Liver (tissue), 9 donors: ENCODE measurements around the gene BCL2L11. TPM values are rescaled to one million over a fixed set of nuclear protein-coding genes. Genes with fewer than 3 reads are reported as not detected.

Source experiments
- DNase-seq: peaks from one replicate; pipeline ENCODE4 v3.0.0-alpha.2; 2017; ENCODE audit warnings: low spot score
- H3K27ac ChIP-seq, 2 donors: one replicate each; pipeline ENCODE4 v1.7.0; 2013; ENCODE audit warnings: inconsistent platforms in 2 of 2, low read length in 2 of 2, control low read depth in 1 of 2, low read depth in 1 of 2, mild to moderate bottlenecking in 1 of 2
- H3K27me3 ChIP-seq, 4 donors: one replicate each; pipeline versions ENCODE4 v1.6.1 to v1.7.0; 2013; ENCODE audit warnings: low read length in 3 of 4, inconsistent platforms in 1 of 4, mild to moderate bottlenecking in 1 of 4, moderate library complexity in 1 of 4; ENCODE audit not compliant: control insufficient read depth in 4 of 4, insufficient read depth in 4 of 4
- H3K36me3 ChIP-seq, 4 donors: one replicate each; pipeline versions ENCODE4 v1.6.1 to v1.7.0; 2013; ENCODE audit warnings: low read length in 3 of 4, mild to moderate bottlenecking in 3 of 4, low read depth in 1 of 4, moderate library complexity in 1 of 4; ENCODE audit not compliant: control insufficient read depth in 4 of 4, insufficient read depth in 3 of 4
- H3K4me1 ChIP-seq, 4 donors: one replicate each; pipeline versions ENCODE4 v1.6.1 to v1.7.0; 2013; ENCODE audit warnings: low read length in 3 of 4, mild to moderate bottlenecking in 3 of 4, moderate library complexity in 1 of 4; ENCODE audit not compliant: control insufficient read depth in 4 of 4, insufficient read depth in 4 of 4
- H3K4me3 ChIP-seq, 3 donors: one replicate each; pipeline versions ENCODE4 v1.6.1 to v1.7.0; 2013; ENCODE audit warnings: low read length in 3 of 3, control low read depth in 1 of 3, low read depth in 1 of 3, mild to moderate bottlenecking in 1 of 3
- H3K9ac ChIP-seq, 2 donors: one replicate each; pipeline ENCODE4 v1.7.0; 2013; ENCODE audit warnings: low read length in 2 of 2, mild to moderate bottlenecking in 2 of 2, moderate library complexity in 2 of 2, control low read depth in 1 of 2, low read depth in 1 of 2
- H3K9me3 ChIP-seq, 4 donors: one replicate each; pipeline versions ENCODE4 v1.6.1 to v1.7.0; 2013; ENCODE audit warnings: low read length in 3 of 4; ENCODE audit not compliant: control insufficient read depth in 4 of 4
- ATF3 ChIP-seq: IDR thresholded peaks from 2 replicates; pipeline ENCODE4 v1.6.1; 2016; ENCODE audit warnings: antibody characterized with exemption
- FOXA1 ChIP-seq: IDR thresholded peaks from 2 replicates; pipeline ENCODE4 v1.6.1; 2016; ENCODE audit warnings: antibody characterized with exemption
- GABPA ChIP-seq, 2 donors: IDR thresholded peaks in 1 of 2; conservative IDR thresholded peaks in 1 of 2; 2 replicates each; pipeline ENCODE4 v1.6.1; 2016; ENCODE audit warnings: antibody characterized with exemption in 2 of 2, mild to moderate bottlenecking in 1 of 2, moderate library complexity in 1 of 2
- HNF4G ChIP-seq: IDR thresholded peaks from 2 replicates; pipeline ENCODE4 v1.6.1; 2016; ENCODE audit warnings: antibody characterized with exemption
- JUND ChIP-seq, 2 donors: IDR thresholded peaks; 2 replicates each; pipeline ENCODE4 v1.6.1; 2016; ENCODE audit warnings: antibody characterized with exemption in 2 of 2
- MAX ChIP-seq: IDR thresholded peaks from 2 replicates; pipeline ENCODE4 v1.6.1; 2016; ENCODE audit warnings: antibody characterized with exemption
- NR2F2 ChIP-seq: IDR thresholded peaks from 2 replicates; pipeline ENCODE4 v1.6.1; 2016; ENCODE audit warnings: antibody characterized with exemption
- REST ChIP-seq: IDR thresholded peaks from 2 replicates; pipeline ENCODE4 v1.6.1; 2016; ENCODE audit warnings: antibody characterized with exemption, mild to moderate bottlenecking
- RXRA ChIP-seq, 2 donors: IDR thresholded peaks; 2 replicates each; pipeline ENCODE4 v1.6.1; 2017 to 2018; ENCODE audit warnings: antibody characterized with exemption in 2 of 2, mild to moderate bottlenecking in 1 of 2
- SP1 ChIP-seq: IDR thresholded peaks from 2 replicates; pipeline ENCODE4 v1.6.1; 2018; ENCODE audit warnings: antibody characterized with exemption, mild to moderate bottlenecking
- TAF1 ChIP-seq: conservative IDR thresholded peaks from 2 replicates; pipeline ENCODE4 v1.6.1; 2016; ENCODE audit warnings: antibody characterized with exemption, mild to moderate bottlenecking
- WGBS: extraction: QIAGEN DNeasy Blood & Tissue Kit; methylation state at CpG from one replicate; pipeline ENCODE4 v1.1.7; 2013; 5-methylcytosine and 5-hydroxymethylcytosine counted together
- polyA plus RNA-seq, 2 donors: library from polyadenylated mRNA; stranded (reverse) in 1 of 2; unstranded in 1 of 2; fragments of 200-250 nt in 1 of 2; fragments of >200 nt in 1 of 2; fragmentation: Nextera tagmentation in 1 of 2; extraction: Ambion mirVana in 1 of 2; gene quantifications; one replicate each; pipeline versions ENCODE4 v1.2.1 to v1.2.3, GENCODE V29; 2013 to 2015
- total RNA-seq, 2 donors: library from RNA; depleted of rRNA; stranded (reverse); fragments of >200 nt; gene quantifications; one replicate each; pipeline ENCODE4 v1.2.3, GENCODE V29; 2014
- donor health status: healthy.
- donor health status: healthy.
- donor health status: healthy.
- donor health status: healthy.
- donor health status: healthy.

The BCL2L11 gene
- total and polyA plus RNA-seq, 4 donors, result 5.0 to 19.5 (median 12.2) TPM

- H3K36me3 ChIP-seq, result no peaks in the 10 kb centered on the region
- H3K4me1 ChIP-seq, result no peaks in the 10 kb centered on the region
- no peak for DNase-seq
- no peak overlapping the region for H3K9ac ChIP-seq
- WGBS, result 80% methylated on average over 3 of the region's 3 CpGs
- no peaks in the 10 kb centered on the region for H3K9me3 ChIP-seq
- H3K4me3 ChIP-seq, result no peak overlapping the region
- no peak overlapping the region for H3K27ac ChIP-seq
- TF ChIP-seq NR2F2, result no peak
- TF ChIP-seq RXRA (IDR thresholded peaks at IDR 0.05), result no peak
- no peak for TF ChIP-seq TAF1
- H3K27me3 ChIP-seq, result no peaks in the 10 kb centered on the region
These were observed 21.3 kb upstream of the BCL2L11 start for GRCh38 chr2:111099402-111099801.

GRCh38 chr2:111100087-111100764 lies 20.5 kb upstream of the BCL2L11 start:
- Histone ChIP-seq H3K4me3 (no peak overlapping the region), H3K27me3 (no peaks in the 10 kb centered on the region), H3K36me3 (no peaks in the 10 kb centered on the region), H3K27ac (no peak overlapping the region), H3K9ac (no peak overlapping the region), H3K4me1 (no peaks in the 10 kb centered on the region), H3K9me3 (no peaks in the 10 kb centered on the region)
- TF ChIP-seq HNF4G, result no peak
- no peak for DNase-seq
- WGBS, result 93% methylated on average over 5 of the region's 5 CpGs

GRCh38 chr2:111100765-111101162 lies 19.9 kb upstream of the BCL2L11 start:
- 84% methylated on average over 5 of the region's 5 CpGs for WGBS
- H3K9ac ChIP-seq, result no peak overlapping the region
- no peaks in the 10 kb centered on the region for H3K4me1 ChIP-seq
- no peak for DNase-seq
- H3K36me3 ChIP-seq, result no peaks in the 10 kb centered on the region
- no peaks in the 10 kb centered on the region for H3K9me3 ChIP-seq
- H3K4me3 ChIP-seq, result no peak overlapping the region
- no peak overlapping the region for H3K27ac ChIP-seq
- TF ChIP-seq HNF4G, result no peak
- H3K27me3 ChIP-seq, result no peaks in the 10 kb centered on the region

GRCh38 chr2:111101592-111101991 lies 19.1 kb upstream of the BCL2L11 start:
- H3K9ac ChIP-seq, result no peak overlapping the region
- WGBS, result 83% methylated on average over 2 of the region's 2 CpGs

More at GRCh38 chr2:111101592-111101991, 19.1 kb upstream of the BCL2L11 start:
- H3K4me1 ChIP-seq, result no peaks in the 10 kb centered on the region
- no peak overlapping the region for H3K27ac ChIP-seq
- no peak overlapping the region for H3K4me3 ChIP-seq
- no peak for DNase-seq
- H3K9me3 ChIP-seq, result no peaks in the 10 kb centered on the region
- no peaks in the 10 kb centered on the region for H3K36me3 ChIP-seq
- TF ChIP-seq MAX, result no peak
- TF ChIP-seq REST, result no peak
- no peak for TF ChIP-seq HNF4G
- TF ChIP-seq SP1, result no peak
- TF ChIP-seq JUND (IDR thresholded peaks at IDR 0.05), result no peak
- TF ChIP-seq ATF3, result no peak
- no peak for TF ChIP-seq FOXA1
- no peak for TF ChIP-seq GABPA (IDR thresholded peaks at IDR 0.05 in 1 of 2, conservative IDR thresholded peaks at IDR 0.05 in 1 of 2)
- no peaks in the 10 kb centered on the region for H3K27me3 ChIP-seq
